H1 (cell line): ENCODE data around the gene GATD1. TPM values are rescaled to one million over a fixed set of nuclear protein-coding genes. Genes with fewer than 3 reads are reported as not detected.

Experiments used
- CTCF ChIA-PET: fragments of 300-600 bp; sonication (Branson Sonifier 250); formaldehyde crosslinking; loops from one replicate; lab custom pipeline; 2021; ENCODE audit not compliant: partially characterized antibody; lab: Charles Lee
- POLR2A ChIA-PET: fragments of 300-600 bp; sonication (Branson Sonifier 250); formaldehyde crosslinking; loops from one replicate; lab custom pipeline; 2021; ENCODE audit warnings: inconsistent platforms; ENCODE audit not compliant: partially characterized antibody; lab: Charles Lee
- DNase-seq, 2 experiments: peaks; one replicate each; pipeline versions ENCODE4 v3.0.0 to v3.0.0-alpha.2; 2010 to 2022; ENCODE audit warnings: low spot score in 2 of 2, low read depth in 1 of 2, mixed read lengths in 1 of 2
- FAIRE-seq: peaks from 2 replicates; lab custom pipeline; 2011; peaks lifted over from hg19 to GRCh38; lab: Jason Lieb, UNC
- H2AFZ ChIP-seq: 2 replicates; pipeline ENCODE4 v1.8.1; 2012; ENCODE audit warnings: low read length, inconsistent platforms
- H2AK5ac ChIP-seq: 2 replicates; pipeline ENCODE4 v1.6.1; 2013; ENCODE audit warnings: low read depth, low read length
- H2BK120ac ChIP-seq: replicated peaks from 2 replicates; pipeline ENCODE3; 2013; ENCODE audit warnings: low read depth, low read length, inconsistent platforms
- H2BK12ac ChIP-seq: 2 replicates; pipeline ENCODE4 v1.6.1; 2013; ENCODE audit warnings: low read depth, low read length
- H2BK15ac ChIP-seq: 2 replicates; pipeline ENCODE4 v1.6.1; 2013; ENCODE audit warnings: low read length
- H2BK20ac ChIP-seq: 2 replicates; pipeline ENCODE4 v1.6.1; 2013; ENCODE audit warnings: low read length
- H2BK5ac ChIP-seq: 2 replicates; pipeline ENCODE4 v1.6.1; 2013; ENCODE audit warnings: low read depth, low read length
- H3K14ac ChIP-seq: 2 replicates; pipeline ENCODE4 v1.6.1; 2013; ENCODE audit warnings: inconsistent platforms; ENCODE audit not compliant: insufficient read length
- H3K18ac ChIP-seq: 2 replicates; pipeline ENCODE4 v1.6.1; 2013; ENCODE audit warnings: low read length; ENCODE audit errors: extremely low read depth
- H3K23ac ChIP-seq: 2 replicates; pipeline ENCODE4 v1.6.1; 2013; ENCODE audit warnings: inconsistent platforms; ENCODE audit not compliant: insufficient read length
- H3K23me2 ChIP-seq: 2 replicates; pipeline ENCODE4 v1.6.1; 2013; ENCODE audit warnings: low read depth, low read length
- H3K27ac ChIP-seq: 2 replicates; pipeline ENCODE4 v1.6.1; 2011; ENCODE audit warnings: low read depth, low read length, inconsistent platforms
- H3K27me3 ChIP-seq, 4 experiments: replicated peaks in 1 of 4; 1 replicate in 1 of 4; 2 replicates in 3 of 4; pipeline versions ENCODE4 v1.6.1 to v1.8.1; 2011 to 2013; ENCODE audit warnings: low read length in 3 of 4, mild to moderate bottlenecking in 3 of 4, inconsistent platforms in 2 of 4, mixed read lengths in 2 of 4, moderate library complexity in 1 of 4; ENCODE audit not compliant: control insufficient read depth in 3 of 4, insufficient read depth in 3 of 4; ENCODE audit errors: extremely low read depth in 1 of 4
- H3K36me3 ChIP-seq, 4 experiments: 2 replicates each; pipeline versions ENCODE4 v1.6.1 to v1.8.1; 2011 to 2013; ENCODE audit warnings: mild to moderate bottlenecking in 4 of 4, low read length in 3 of 4, moderate library complexity in 2 of 4, control low read depth in 1 of 4, inconsistent platforms in 1 of 4; ENCODE audit not compliant: insufficient read depth in 4 of 4, control insufficient read depth in 2 of 4
- H3K4ac ChIP-seq: replicated peaks from 2 replicates; pipeline ENCODE3; 2013; ENCODE audit warnings: low read length, low read depth, mixed read lengths, inconsistent platforms; ENCODE audit not compliant: insufficient read length
- H3K4me1 ChIP-seq, 4 experiments: replicated peaks in 1 of 4; 1 replicate in 1 of 4; 2 replicates in 3 of 4; pipeline versions ENCODE4 v1.6.1 to v1.8.1; 2011 to 2013; ENCODE audit warnings: low read length in 3 of 4, inconsistent platforms in 2 of 4, mixed read lengths in 1 of 4; ENCODE audit not compliant: insufficient read depth in 4 of 4, control insufficient read depth in 3 of 4
- H3K4me2 ChIP-seq, 2 experiments: 2 replicates each; pipeline versions ENCODE4 v1.6.1 to v1.8.1; 2011 to 2013; ENCODE audit warnings: low read depth in 2 of 2, low read length in 2 of 2, control low read depth in 1 of 2, inconsistent platforms in 1 of 2, mild to moderate bottlenecking in 1 of 2; ENCODE audit not compliant: insufficient read depth in 1 of 2
- H3K4me3 ChIP-seq, 4 experiments: fragments of 200-600, 300-600 bp in 1 of 4; sonication (generic), shearing (Covaris generic), sonication (Bioruptor Twin) in 1 of 4; 2 replicates each; pipeline versions ENCODE4 v1.5.1 to v1.8.1; 2011 to 2016; ENCODE audit warnings: low read length in 4 of 4, low read depth in 3 of 4, control low read depth in 2 of 4, inconsistent platforms in 2 of 4, mild to moderate bottlenecking in 2 of 4, mixed read lengths in 1 of 4, moderate library complexity in 1 of 4; ENCODE audit not compliant: insufficient read depth in 2 of 4; ENCODE audit errors: extremely low read depth in 1 of 4
- H3K56ac ChIP-seq: replicated peaks from 2 replicates; pipeline ENCODE3; 2013; ENCODE audit warnings: low read depth, mild to moderate bottlenecking, mixed read lengths, low read length, inconsistent platforms; ENCODE audit not compliant: insufficient read length
- H3K79me1 ChIP-seq: 2 replicates; pipeline ENCODE4 v1.6.1; 2013; ENCODE audit warnings: low read depth, low read length, control low read depth
- H3K79me2 ChIP-seq, 2 experiments: 2 replicates each; pipeline versions ENCODE4 v1.6.1 to v1.8.1; 2012 to 2013; ENCODE audit warnings: low read length in 2 of 2, mild to moderate bottlenecking in 2 of 2, inconsistent platforms in 1 of 2; ENCODE audit not compliant: insufficient read depth in 2 of 2, control insufficient read depth in 1 of 2
- H3K9ac ChIP-seq, 4 experiments: replicated peaks in 1 of 4; 1 replicate in 1 of 4; 2 replicates in 3 of 4; pipeline versions ENCODE4 v1.6.1 to v1.8.1; 2011 to 2013; ENCODE audit warnings: low read depth in 3 of 4, low read length in 3 of 4, control low read depth in 2 of 4, mild to moderate bottlenecking in 2 of 4, moderate library complexity in 2 of 4, inconsistent platforms in 1 of 4; ENCODE audit errors: extremely low read depth in 1 of 4
- H3K9me3 ChIP-seq, 2 experiments: 2 replicates each; pipeline versions ENCODE4 v1.6.1 to v1.8.1; 2012 to 2013; ENCODE audit warnings: mild to moderate bottlenecking in 2 of 2, moderate library complexity in 2 of 2, control low read depth in 1 of 2, inconsistent platforms in 1 of 2, low read depth in 1 of 2, low read length in 1 of 2, mixed read lengths in 1 of 2; ENCODE audit not compliant: insufficient read depth in 2 of 2
- H4K20me1 ChIP-seq, 2 experiments: replicated peaks in 1 of 2; 2 replicates each; pipeline versions ENCODE3 to v1.8.1; 2011 to 2013; ENCODE audit warnings: inconsistent platforms in 2 of 2, low read length in 2 of 2, mild to moderate bottlenecking in 1 of 2; ENCODE audit not compliant: insufficient read depth in 2 of 2, control insufficient read depth in 1 of 2
- H4K5ac ChIP-seq: 2 replicates; pipeline ENCODE4 v1.6.1; 2013; ENCODE audit warnings: low read length, low read depth, mixed read lengths, inconsistent platforms; ENCODE audit not compliant: insufficient read length
- H4K8ac ChIP-seq: 2 replicates; pipeline ENCODE4 v1.8.0; 2013; ENCODE audit warnings: mild to moderate bottlenecking, moderate library complexity, low read length, inconsistent platforms; ENCODE audit not compliant: insufficient read depth; ENCODE audit errors: extremely low read depth
- H4K91ac ChIP-seq: replicated peaks from 2 replicates; pipeline ENCODE3; 2013; ENCODE audit warnings: low read length, mixed read lengths, inconsistent platforms; ENCODE audit not compliant: insufficient read length
- ASH2L ChIP-seq: fragments of 200-600, 300-600 bp; sonication (generic); IDR thresholded peaks from one replicate; pipeline ENCODE4 v1.7.1; 2017; ENCODE audit warnings: low read length
- BACH1 ChIP-seq: IDR thresholded peaks from 2 replicates; pipeline ENCODE4 v1.6.1; 2012; ENCODE audit warnings: low read length, improper control_type of control experiment
- CHD1 ChIP-seq: IDR thresholded peaks from 2 replicates; pipeline ENCODE4 v1.6.1; 2012; ENCODE audit warnings: low read depth, low read length, improper control_type of control experiment
- MAFK ChIP-seq: IDR thresholded peaks from 2 replicates; pipeline ENCODE4 v1.6.1; 2012; ENCODE audit warnings: low read depth, mild to moderate bottlenecking, improper control_type of control experiment, low read length
- MAX ChIP-seq: IDR thresholded peaks from 2 replicates; pipeline ENCODE4 v1.6.1; 2012; ENCODE audit warnings: inconsistent platforms
- SAP30 ChIP-seq: fragments of 300-600 bp; sonication (generic); IDR thresholded peaks from 2 replicates; pipeline ENCODE4 v1.7.1; 2012; ENCODE audit warnings: low read length, moderate library complexity, mild to moderate bottlenecking, inconsistent platforms; ENCODE audit not compliant: insufficient read depth, insufficient replicate concordance
- TBP ChIP-seq: IDR thresholded peaks from 2 replicates; pipeline ENCODE4 v1.6.1; 2011; ENCODE audit warnings: low read depth, low read length, improper control_type of control experiment
- WGBS, 2 experiments: shearing (Covaris generic) in 1 of 2; methylation state at CpG; one replicate each; pipeline versions ENCODE4 v1.1.6 to v1.1.7; 2013 to 2015; ENCODE audit warnings: low lambda C conversion rate in 2 of 2, mixed read lengths in 2 of 2, inconsistent platforms in 1 of 2, low coverage in 1 of 2, missing lambda C conversion rate in 1 of 2; ENCODE audit not compliant: insufficient replicate concordance in 2 of 2, insufficient coverage in 1 of 2, insufficient read length in 1 of 2; ENCODE audit errors: extremely low coverage in 1 of 2, missing lambda C conversion rate in 1 of 2; 5-methylcytosine and 5-hydroxymethylcytosine counted together
- polyA plus RNA-seq, 7 experiments: library from polyadenylated mRNA; depleted of rRNA in 3 of 7; stranded (reverse) in 5 of 7; unstranded in 2 of 7; fragments of >200 nt in 5 of 7; fragments of 200-250 nt in 2 of 7; gene quantifications; 1 replicate in 5 of 7; 2 replicates in 1 of 7; 4 replicates in 1 of 7; pipeline versions ENCODE4 v1.2.1 to v1.2.3, GENCODE V29; 2011 to 2013; ENCODE audit warnings: missing spikeins in 2 of 7, mixed read lengths in 2 of 7
- total RNA-seq: library from RNA; stranded (reverse); fragmentation: NEBNext Ultra II Directional; extraction: Animal tissue kit (Norgen Biotek cat#: 25700); gene quantifications from 2 replicates; pipeline ENCODE4 v1.2.1, GENCODE V29; 2021
- TF ChIP-seq, protein P1 (sequence below): IDR thresholded peaks from 2 replicates; pipeline ENCODE4 v1.6.1; 2011; ENCODE audit warnings: low read depth, mild to moderate bottlenecking, low read length; ENCODE audit not compliant: insufficient read depth

Gene GATD1
- total and polyA plus RNA-seq, 2 of the 8 experiments (the other 6 are each of a cell fraction or from before 2014, with no cell fraction given): 47.5 to 54.8 TPM

DNA sequence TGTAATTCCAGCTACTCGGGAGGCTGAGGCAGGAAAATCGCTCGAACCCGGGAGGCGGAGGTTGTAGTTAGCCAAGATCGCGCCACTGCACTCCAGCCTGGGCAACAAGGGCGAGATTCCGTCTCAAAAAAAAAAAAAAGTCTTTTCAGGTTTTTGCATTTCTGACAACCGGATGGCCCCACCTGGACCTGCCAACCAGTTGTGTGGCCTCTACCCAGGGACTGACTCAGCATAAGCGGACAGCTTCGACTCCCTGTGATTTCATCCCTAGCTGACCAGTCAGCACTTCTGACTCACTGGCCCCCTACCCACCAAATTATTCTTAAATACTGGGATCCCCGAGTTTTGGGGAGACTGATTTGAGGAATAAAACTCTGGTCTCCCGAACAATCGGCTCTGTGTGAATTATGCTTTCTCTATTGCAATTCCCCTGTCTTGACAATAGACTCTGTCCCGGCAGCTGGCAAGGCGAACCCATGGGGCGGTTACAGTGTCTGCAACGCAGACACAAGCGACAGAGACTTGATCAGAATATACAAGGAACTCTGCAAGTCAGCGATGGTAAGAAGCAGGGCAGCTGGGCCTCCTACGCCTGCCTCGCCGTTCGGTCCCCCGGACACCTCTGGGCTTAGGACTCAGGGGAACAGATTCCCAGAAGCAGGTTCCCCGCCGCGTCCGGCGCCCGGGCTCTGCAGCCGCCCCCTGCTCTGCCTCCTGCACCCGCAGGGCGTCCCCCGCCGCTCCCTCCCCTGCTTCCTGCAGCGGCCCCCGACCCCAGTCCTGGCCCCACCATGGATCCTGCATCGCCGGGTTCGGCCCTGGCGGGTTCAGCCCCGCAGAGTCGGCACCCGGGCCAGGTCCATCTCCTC lies 30.8 kb downstream of the GATD1 start:
- peak overlapping the region; percentile 90; the same call in 1 of the 2 replicates for H2BK5ac ChIP-seq
- peaks cover 5% of the 10 kb centered on the region; the same call in 1 of the 2 replicates for H3K23me2 ChIP-seq
- peak overlapping the region; percentile 4 for H2BK120ac ChIP-seq
- H3K4me2 ChIP-seq: peak overlapping the region; percentile 84 to 88
- H3K27me3 ChIP-seq: no peaks in the 10 kb centered on the region
- 0 out of 2 replicates have a peak overlapping the region, but pooled peaks have one; percentile 39 for H2BK12ac ChIP-seq
- TF ChIP-seq TBP: no peak
- TF ChIP-seq, protein P1, sequence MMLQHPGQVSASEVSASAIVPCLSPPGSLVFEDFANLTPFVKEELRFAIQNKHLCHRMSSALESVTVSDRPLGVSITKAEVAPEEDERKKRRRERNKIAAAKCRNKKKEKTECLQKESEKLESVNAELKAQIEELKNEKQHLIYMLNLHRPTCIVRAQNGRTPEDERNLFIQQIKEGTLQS: no peak
- TF ChIP-seq BACH1: peak; percentile 94
- TF ChIP-seq ASH2L: peak; percentile 38
- TF ChIP-seq CHD1: 0 out of 2 replicates have a peak, but pooled peaks have one; percentile 7
- no peak for TF ChIP-seq MAX
- no peak for TF ChIP-seq SAP30
- peak; percentile 84 for TF ChIP-seq MAFK
- TF ChIP-seq, all 59 proteins: peak for 4
- H3K9ac ChIP-seq: peak overlapping the region; percentile 38 to 90 (median 78); a peak in 6 of 7 replicates
- no peak overlapping the region for H3K23ac ChIP-seq
- H4K8ac ChIP-seq: peak overlapping the region; percentile 62; the same call in 1 of the 2 replicates
- WGBS, 2 experiments: 40% methylated on average over 28 of the region's 46 CpGs; no CpG with 5 or more reads in 1 of the 2 experiments
- peak overlapping the region; percentile 61; the same call in 1 of the 2 replicates for H2BK15ac ChIP-seq
- FAIRE-seq: peak; percentile 36
- CTCF ChIA-PET: interaction anchor here (9.2 to 26.9 kb wide), 2 partner anchors 13 to 19 kb away, joined by 105 to 395 read pairs; no protein-coding TSS in a partner anchor
- POLR2A ChIA-PET: interaction anchor here (0.6 to 32.3 kb wide), 22 partner anchors 7 to 168 kb away, joined by 3 to 636 read pairs (median 5); partner anchors contain the start of genes CHID1, DEAF1, GATD1 and TMEM80
- H3K4me1 ChIP-seq: peaks cover 0 to 15% (median 4%) of the 10 kb centered on the region in 4 experiments; a peak in 5 of 7 replicates
- H3K4ac ChIP-seq: peak overlapping the region; percentile 78
- H3K14ac ChIP-seq: no peak overlapping the region
- H2AFZ ChIP-seq: no peak overlapping the region
- no peaks in the 10 kb centered on the region for H3K9me3 ChIP-seq
- peaks cover 24 to 41% of the 10 kb centered on the region in 2 experiments for H3K79me2 ChIP-seq
- H3K79me1 ChIP-seq: peaks cover 8% of the 10 kb centered on the region
- peak overlapping the region; percentile 92 for H3K56ac ChIP-seq
- DNase-seq: no peak
- H4K20me1 ChIP-seq: peaks cover 9 to 16% of the 10 kb centered on the region in 2 experiments
- peak overlapping the region; percentile 98 for H4K5ac ChIP-seq
- H4K91ac ChIP-seq: peak overlapping the region; percentile 20
- H3K4me3 ChIP-seq: peak overlapping the region; percentile 72 to 91 (median 81)
- H2BK20ac ChIP-seq: 0 out of 2 replicates have a peak overlapping the region, but pooled peaks have one; percentile 48
- no peaks in the 10 kb centered on the region for H3K36me3 ChIP-seq
- H3K27ac ChIP-seq: peak overlapping the region; percentile 85
- H3K18ac ChIP-seq: peak overlapping the region; percentile 97
- H2AK5ac ChIP-seq: no peak overlapping the region
